HepG2 (cell line): ENCODE data around the gene RHOC. TPM values are rescaled to one million over a fixed set of nuclear protein-coding genes. Genes with fewer than 3 reads are reported as not detected.

Source experiments
- ATF5 ChIP-seq: sonication (generic); formaldehyde crosslinking; IDR thresholded peaks from 2 replicates; pipeline ENCODE4 v1.4.0; 2020; ENCODE audit warnings: mild to moderate bottlenecking, low read depth, missing genetic modification reagents
- DR1 ChIP-seq: sonication (generic); formaldehyde crosslinking; IDR thresholded peaks from 2 replicates; pipeline ENCODE4 v1.8.0; 2021; ENCODE audit warnings: mild to moderate bottlenecking, missing genetic modification reagents, inconsistent platforms
- ELF4 ChIP-seq: sonication (generic); formaldehyde crosslinking; IDR thresholded peaks from 2 replicates; pipeline ENCODE4 v1.5.0; 2020; ENCODE audit warnings: missing genetic modification reagents, mild to moderate bottlenecking, moderate library complexity, borderline replicate concordance
- GRHL1 ChIP-seq: sonication (generic); formaldehyde crosslinking; conservative IDR thresholded peaks from 2 replicates; pipeline ENCODE4 v1.8.0; 2022; ENCODE audit warnings: missing genetic modification reagents
- HHEX ChIP-seq: IDR thresholded peaks from 2 replicates; pipeline ENCODE4 v1.6.1; 2016; ENCODE audit warnings: control low read depth
- HOXA5 ChIP-seq: sonication (generic); formaldehyde crosslinking; IDR thresholded peaks from 2 replicates; pipeline ENCODE4 v1.4.0; 2020; ENCODE audit warnings: missing genetic modification reagents
- KDM6A ChIP-seq: IDR thresholded peaks from 2 replicates; pipeline ENCODE4 v1.6.1; 2016; ENCODE audit warnings: low read depth
- NFIB ChIP-seq: sonication (generic); formaldehyde crosslinking; IDR thresholded peaks from 2 replicates; pipeline ENCODE4 v1.9.0; 2021; ENCODE audit warnings: missing genetic modification reagents, mild to moderate bottlenecking, borderline replicate concordance
- NONO ChIP-seq, 2 experiments: fragments of 450-650 bp in 1 of 2; sonication (generic) in 1 of 2; formaldehyde crosslinking in 1 of 2; IDR thresholded peaks in 1 of 2; conservative IDR thresholded peaks in 1 of 2; 2 replicates each; pipeline versions ENCODE4 v1.6.1 to v1.8.0; 2017 to 2022; ENCODE audit warnings: mild to moderate bottlenecking in 1 of 2, missing genetic modification reagents in 1 of 2, moderate library complexity in 1 of 2
- PBX2 ChIP-seq: IDR thresholded peaks from 2 replicates; pipeline ENCODE4 v1.6.1; 2016; ENCODE audit warnings: control low read depth
- TP53 ChIP-seq: sonication (generic); formaldehyde crosslinking; conservative IDR thresholded peaks from 2 replicates; pipeline ENCODE4 v1.4.0; 2020; ENCODE audit warnings: missing genetic modification reagents
- U2AF1 ChIP-seq: fragments of 200-400 bp; formaldehyde crosslinking; optimal IDR thresholded peaks from 2 replicates; pipeline ENCODE3; 2017; ENCODE audit warnings: mild to moderate bottlenecking, low read depth, low read length
- ZBTB1 ChIP-seq: sonication (generic); formaldehyde crosslinking; IDR thresholded peaks from 2 replicates; pipeline ENCODE4 v1.4.0; 2020; ENCODE audit warnings: missing genetic modification reagents, borderline replicate concordance
- ZNF484 ChIP-seq: sonication (generic); formaldehyde crosslinking; IDR thresholded peaks from 2 replicates; pipeline ENCODE4 v1.5.1; 2020; ENCODE audit warnings: mild to moderate bottlenecking, low read depth, missing genetic modification reagents, borderline replicate concordance
- ZNF589 ChIP-seq: sonication (generic); formaldehyde crosslinking; conservative IDR thresholded peaks from 2 replicates; pipeline ENCODE4 v1.8.0; 2022; ENCODE audit warnings: mild to moderate bottlenecking, moderate library complexity, missing genetic modification reagents
- ZNF703 ChIP-seq: sonication (generic); formaldehyde crosslinking; IDR thresholded peaks from 2 replicates; pipeline ENCODE4 v1.5.1; 2020; ENCODE audit warnings: missing genetic modification reagents, mild to moderate bottlenecking, moderate library complexity, borderline replicate concordance
- polyA plus RNA-seq, 8 experiments: library from polyadenylated mRNA; depleted of rRNA in 3 of 8; stranded (reverse) in 7 of 8; unstranded in 1 of 8; fragments of >200 nt; fragmentation: Illumina TruSeq in 4 of 8; extraction: Trizol in 4 of 8; gene quantifications; 2 replicates each; pipeline versions ENCODE4 v1.2.1 to v1.2.3, GENCODE V29; 2011 to 2016; ENCODE audit warnings: low read depth in 4 of 8, missing spikeins in 1 of 8, mixed read lengths in 1 of 8; ENCODE audit not compliant: insufficient read depth in 1 of 8
- total RNA-seq, 5 experiments: library from RNA; depleted of rRNA; stranded (reverse); fragments of >200 nt; fragmentation: Illumina TruSeq; extraction: Trizol; gene quantifications; 2 replicates each; pipeline ENCODE4 v1.2.3, GENCODE V29; 2016; ENCODE audit warnings: low read depth in 1 of 5
- TF ChIP-seq, protein P1 (sequence below): sonication (generic); formaldehyde crosslinking; IDR thresholded peaks from 2 replicates; pipeline ENCODE4 v1.8.0; 2022; ENCODE audit warnings: mild to moderate bottlenecking, missing genetic modification reagents, moderate library complexity
- TF ChIP-seq, protein P2 (sequence below): sonication (generic); formaldehyde crosslinking; IDR thresholded peaks from 2 replicates; pipeline ENCODE4 v1.4.0; 2020; ENCODE audit warnings: missing genetic modification reagents, borderline replicate concordance
- TF ChIP-seq, protein P3 (sequence below): sonication (generic); formaldehyde crosslinking; IDR thresholded peaks from 2 replicates; pipeline ENCODE4 v1.4.0; 2020; ENCODE audit warnings: missing genetic modification reagents
- TF ChIP-seq, protein P4 (sequence below): sonication (generic); formaldehyde crosslinking; IDR thresholded peaks from 2 replicates; pipeline ENCODE4 v1.4.0; 2020; ENCODE audit warnings: mild to moderate bottlenecking, missing genetic modification reagents

The RHOC gene
- total and polyA plus RNA-seq, 2 of the 13 experiments (the other 11 are each of a cell fraction or from before 2014, with no cell fraction given): 64.3 to 182 TPM

DNA sequence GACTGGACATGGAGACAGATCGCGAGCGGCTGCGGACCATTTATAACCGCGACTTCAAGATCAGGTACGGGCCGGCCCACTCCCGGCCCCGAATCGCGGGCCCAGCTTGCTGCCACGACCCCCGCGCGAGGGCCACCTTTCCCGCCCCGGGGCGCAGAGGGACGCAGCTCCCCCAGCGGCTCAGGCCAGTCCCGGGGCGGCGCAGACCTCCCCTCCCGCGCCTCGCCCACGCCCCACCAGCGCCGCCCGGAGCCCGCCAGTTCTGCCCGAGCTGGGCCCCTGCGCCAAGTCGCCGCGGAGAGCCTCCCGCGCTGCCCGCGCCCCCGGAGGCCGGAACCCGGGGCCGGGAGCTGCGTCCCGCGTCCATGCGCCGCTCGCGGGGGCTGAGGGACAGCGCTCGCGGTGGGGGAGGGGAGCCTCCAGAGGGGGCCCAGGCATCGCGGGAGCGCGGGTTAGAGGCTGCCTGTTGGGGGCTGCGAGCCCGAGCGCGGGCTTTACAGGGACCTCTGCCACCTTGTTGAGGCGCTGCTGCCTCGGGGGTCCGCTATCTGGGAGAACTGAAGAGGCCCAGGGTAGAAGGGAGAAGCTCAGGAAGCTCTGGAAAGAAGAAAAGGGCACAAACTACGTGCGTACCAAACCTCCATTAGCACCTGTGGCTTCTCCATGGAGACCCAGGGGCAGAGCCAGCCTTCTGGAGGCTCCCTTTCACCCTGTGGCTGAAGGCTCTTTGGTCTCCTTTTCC, 31.8 kb downstream of the RHOC start (continued):
- TF ChIP-seq U2AF1 (no peak), HOXA5 (CRISPR knock-in tag) (no peak; the same call in 1 of the 2 replicates), ZNF589 (no peak), KDM6A (no peak), ELF4 (CRISPR knock-in tag) (no peak), ZNF703 (CRISPR knock-in tag) (no peak), PBX2 (CRISPR knock-in tag) (no peak), TP53 (CRISPR knock-in tag) (0 out of 2 replicates have a peak, but pooled peaks have one; percentile 40), HHEX (CRISPR knock-in tag) (no peak), DR1 (CRISPR knock-in tag) (no peak), ZBTB1 (CRISPR knock-in tag) (no peak), NFIB (no peak), ATF5 (CRISPR knock-in tag) (no peak), ZNF484 (CRISPR knock-in tag) (no peak), NONO (IDR thresholded peaks at IDR 0.05) (no peak), NONO (CRISPR knock-in tag; conservative IDR thresholded peaks at IDR 0.05) (no peak), GRHL1 (CRISPR knock-in tag) (no peak)
- TF ChIP-seq, protein P1, sequence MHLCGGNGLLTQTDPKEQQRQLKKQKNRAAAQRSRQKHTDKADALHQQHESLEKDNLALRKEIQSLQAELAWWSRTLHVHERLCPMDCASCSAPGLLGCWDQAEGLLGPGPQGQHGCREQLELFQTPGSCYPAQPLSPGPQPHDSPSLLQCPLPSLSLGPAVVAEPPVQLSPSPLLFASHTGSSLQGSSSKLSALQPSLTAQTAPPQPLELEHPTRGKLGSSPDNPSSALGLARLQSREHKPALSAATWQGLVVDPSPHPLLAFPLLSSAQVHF (CRISPR knock-in tag): no peak
- TF ChIP-seq, protein P2, sequence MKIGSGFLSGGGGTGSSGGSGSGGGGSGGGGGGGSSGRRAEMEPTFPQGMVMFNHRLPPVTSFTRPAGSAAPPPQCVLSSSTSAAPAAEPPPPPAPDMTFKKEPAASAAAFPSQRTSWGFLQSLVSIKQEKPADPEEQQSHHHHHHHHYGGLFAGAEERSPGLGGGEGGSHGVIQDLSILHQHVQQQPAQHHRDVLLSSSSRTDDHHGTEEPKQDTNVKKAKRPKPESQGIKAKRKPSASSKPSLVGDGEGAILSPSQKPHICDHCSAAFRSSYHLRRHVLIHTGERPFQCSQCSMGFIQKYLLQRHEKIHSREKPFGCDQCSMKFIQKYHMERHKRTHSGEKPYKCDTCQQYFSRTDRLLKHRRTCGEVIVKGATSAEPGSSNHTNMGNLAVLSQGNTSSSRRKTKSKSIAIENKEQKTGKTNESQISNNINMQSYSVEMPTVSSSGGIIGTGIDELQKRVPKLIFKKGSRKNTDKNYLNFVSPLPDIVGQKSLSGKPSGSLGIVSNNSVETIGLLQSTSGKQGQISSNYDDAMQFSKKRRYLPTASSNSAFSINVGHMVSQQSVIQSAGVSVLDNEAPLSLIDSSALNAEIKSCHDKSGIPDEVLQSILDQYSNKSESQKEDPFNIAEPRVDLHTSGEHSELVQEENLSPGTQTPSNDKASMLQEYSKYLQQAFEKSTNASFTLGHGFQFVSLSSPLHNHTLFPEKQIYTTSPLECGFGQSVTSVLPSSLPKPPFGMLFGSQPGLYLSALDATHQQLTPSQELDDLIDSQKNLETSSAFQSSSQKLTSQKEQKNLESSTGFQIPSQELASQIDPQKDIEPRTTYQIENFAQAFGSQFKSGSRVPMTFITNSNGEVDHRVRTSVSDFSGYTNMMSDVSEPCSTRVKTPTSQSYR (CRISPR knock-in tag): peak; percentile 96
- TF ChIP-seq, protein P3, sequence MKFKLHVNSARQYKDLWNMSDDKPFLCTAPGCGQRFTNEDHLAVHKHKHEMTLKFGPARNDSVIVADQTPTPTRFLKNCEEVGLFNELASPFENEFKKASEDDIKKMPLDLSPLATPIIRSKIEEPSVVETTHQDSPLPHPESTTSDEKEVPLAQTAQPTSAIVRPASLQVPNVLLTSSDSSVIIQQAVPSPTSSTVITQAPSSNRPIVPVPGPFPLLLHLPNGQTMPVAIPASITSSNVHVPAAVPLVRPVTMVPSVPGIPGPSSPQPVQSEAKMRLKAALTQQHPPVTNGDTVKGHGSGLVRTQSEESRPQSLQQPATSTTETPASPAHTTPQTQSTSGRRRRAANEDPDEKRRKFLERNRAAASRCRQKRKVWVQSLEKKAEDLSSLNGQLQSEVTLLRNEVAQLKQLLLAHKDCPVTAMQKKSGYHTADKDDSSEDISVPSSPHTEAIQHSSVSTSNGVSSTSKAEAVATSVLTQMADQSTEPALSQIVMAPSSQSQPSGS (CRISPR knock-in tag): no peak
- TF ChIP-seq, protein P4, sequence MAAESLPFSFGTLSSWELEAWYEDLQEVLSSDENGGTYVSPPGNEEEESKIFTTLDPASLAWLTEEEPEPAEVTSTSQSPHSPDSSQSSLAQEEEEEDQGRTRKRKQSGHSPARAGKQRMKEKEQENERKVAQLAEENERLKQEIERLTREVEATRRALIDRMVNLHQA (CRISPR knock-in tag): no peak
